Stomach (tissue), 9 donors: Measurements from ENCODE around the gene GPRIN1. TPM values are rescaled to one million over a fixed set of nuclear protein-coding genes. Genes with fewer than 3 reads are reported as not detected.

Source experiments
- DNase-seq, 2 donors: peaks; one replicate each; pipeline versions ENCODE4 v3.0.0 to v3.0.0-alpha.2; 2013 to 2019
- H3K27ac ChIP-seq, 5 donors: fragments of 200-600 bp in 4 of 5; sonication (generic) in 4 of 5; one replicate each; pipeline ENCODE4 v1.5.1; 2013 to 2019; ENCODE audit warnings: mild to moderate bottlenecking in 1 of 5, moderate library complexity in 1 of 5
- H3K27me3 ChIP-seq, 3 donors: fragments of 200-600 bp; sonication (generic); one replicate each; pipeline ENCODE4 v1.5.1; 2017 to 2019; ENCODE audit warnings: mixed run types in 1 of 3
- H3K36me3 ChIP-seq, 4 donors: fragments of 200-600 bp; sonication (generic); 1 replicate in 3 of 4; 2 replicates in 1 of 4; pipeline ENCODE4 v1.5.1; 2016 to 2019
- H3K4me1 ChIP-seq, 4 donors: fragments of 200-600 bp; sonication (generic); one replicate each; pipeline ENCODE4 v1.5.1; 2016 to 2019
- H3K4me3 ChIP-seq, 4 donors: fragments of 200-600 bp; sonication (generic) in 3 of 4; one replicate each; pipeline ENCODE4 v1.5.1; 2016 to 2019; ENCODE audit warnings: mild to moderate bottlenecking in 1 of 4
- H3K9me3 ChIP-seq, 4 donors: fragments of 200-600 bp; sonication (generic); one replicate each; pipeline ENCODE4 v1.5.1; 2016 to 2019
- CTCF ChIP-seq, 7 experiments: fragments of 450-650 bp in 4 of 7; fragments of 200-600 bp in 3 of 7; sonication (generic) in 3 of 7; IDR thresholded peaks; one replicate each; pipeline ENCODE4 v1.5.1; 2016 to 2019; ENCODE audit warnings: antibody characterized with exemption in 7 of 7, control low read depth in 2 of 7, mild to moderate bottlenecking in 1 of 7
- EP300 ChIP-seq: sonication (generic); formaldehyde crosslinking; IDR thresholded peaks from one replicate; pipeline ENCODE4 v1.6.1; 2017; ENCODE audit warnings: antibody characterized with exemption
- POLR2A ChIP-seq, 4 donors: fragments of 450-650 bp; IDR thresholded peaks; one replicate each; pipeline ENCODE4 v1.6.1; 2016; ENCODE audit warnings: antibody characterized with exemption in 4 of 4, control low read depth in 2 of 4, mild to moderate bottlenecking in 1 of 4, moderate library complexity in 1 of 4
- POLR2AphosphoS5 ChIP-seq, 3 donors: sonication (generic); formaldehyde crosslinking; IDR thresholded peaks; one replicate each; pipeline ENCODE4 v1.6.1; 2016; ENCODE audit warnings: antibody characterized with exemption in 3 of 3
- WGBS, 5 donors: extraction: QIAGEN DNeasy Blood & Tissue Kit in 3 of 5; methylation state at CpG; one replicate each; pipeline versions ENCODE4 v1.1.5 to v1.1.7; 2013 to 2018; 5-methylcytosine and 5-hydroxymethylcytosine counted together
- intact Hi-C: fragments of 100-400 bp; cut with DNase I; formaldehyde crosslinking; loops from one replicate; pipeline ENCODE4 v1.15.1; 2023; ENCODE audit warnings: low total_unique reads
- polyA plus RNA-seq, 3 donors: library from polyadenylated mRNA; stranded (reverse); fragments of 200-250 nt; gene quantifications; one replicate each; pipeline ENCODE4 v1.2.3, GENCODE V29; 2013
- total RNA-seq, 5 donors: library from RNA; depleted of rRNA; stranded (reverse); fragments of >200 nt; gene quantifications; one replicate each; pipeline versions ENCODE4 v1.1.0 to v1.2.3, GENCODE V29; 2014 to 2016
- donor health status: healthy with polysubstance abuse.
- donor health status: Bipolar disorder and iron deficiency.
- donor health status: healthy.

Gene GPRIN1
- total and polyA plus RNA-seq, 8 donors, result 0.30 to 1.4 (median 0.59) TPM; not detected in 2

DNA sequence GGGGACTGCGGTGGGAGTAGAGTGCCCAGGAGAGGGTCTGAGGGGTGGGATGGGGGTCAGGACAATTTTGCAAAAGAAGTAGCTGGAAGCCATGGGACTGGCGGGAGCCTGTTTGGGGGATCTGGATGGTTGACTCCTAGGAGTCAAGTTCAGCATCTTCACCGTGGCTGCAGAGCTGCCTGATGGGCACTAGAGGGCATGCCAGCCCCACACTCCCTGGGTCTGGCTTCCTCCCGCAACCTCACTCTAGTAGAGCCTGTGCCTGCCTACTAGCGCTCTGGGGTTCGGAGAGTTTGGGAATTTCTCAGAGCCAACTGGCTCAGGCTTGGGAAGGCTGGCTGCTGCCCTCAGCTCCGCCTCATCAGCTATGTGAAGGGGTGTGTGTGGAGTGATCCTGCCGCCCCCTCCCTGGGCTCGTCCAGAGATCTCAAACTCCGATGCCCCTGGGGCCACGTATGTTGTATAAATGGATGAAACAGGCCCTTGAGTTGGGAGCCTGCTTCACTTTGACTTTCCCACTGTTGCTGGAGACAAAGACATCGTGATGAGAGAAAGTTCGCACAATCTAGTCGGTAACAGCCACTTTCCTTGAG, 48.1 kb upstream of the GPRIN1 start:
- H3K36me3 ChIP-seq, result peaks cover 0 to 48% (median 47%) of the 10 kb centered on the region in 4 donors
- peak overlapping the region in 2 of 5 donors; percentile 32 to 37 for H3K27ac ChIP-seq
- peak; percentile 72 to 87 for DNase-seq
- 49 to 73% (median 53%) methylated on average over 6 to 14 of the region's 14 CpGs for WGBS, 5 donors
- H3K4me3 ChIP-seq, result no peak overlapping the region
- H3K27me3 ChIP-seq, result peaks cover 0 to 20% (median 7%) of the 10 kb centered on the region in 3 donors
- H3K4me1 ChIP-seq, result peaks cover 10 to 43% (median 28%) of the 10 kb centered on the region in 4 donors
- H3K9me3 ChIP-seq, result no peaks in the 10 kb centered on the region
- TF ChIP-seq POLR2A (IDR thresholded peaks at IDR 0.05), result no peak
- peak in 5 of 7 experiments; percentile 41 to 81 (median 69) for TF ChIP-seq CTCF (IDR thresholded peaks at IDR 0.05)
- intact Hi-C loops, result no loop called here

- H3K27me3 ChIP-seq, result peaks cover 0 to 7% (median 0%) of the 10 kb centered on the region in 3 donors
- H3K27ac ChIP-seq, result no peak overlapping the region
- DNase-seq, result no peak
- no peaks in the 10 kb centered on the region for H3K9me3 ChIP-seq
- peaks cover 14 to 52% (median 28%) of the 10 kb centered on the region in 4 donors for H3K4me1 ChIP-seq
- H3K36me3 ChIP-seq, result peaks cover 0 to 59% (median 56%) of the 10 kb centered on the region in 4 donors
- WGBS, 5 donors, result 85 to 91% (median 88%) methylated on average over 8 to 13 of the region's 13 CpGs
- no peak for TF ChIP-seq POLR2A (IDR thresholded peaks at IDR 0.05)
- no peak for TF ChIP-seq POLR2AphosphoS5 (IDR thresholded peaks at IDR 0.05)
- TF ChIP-seq EP300, result no peak
- no peak for TF ChIP-seq CTCF (IDR thresholded peaks at IDR 0.05)
- no peak overlapping the region for H3K4me3 ChIP-seq
- intact Hi-C loops, result no loop called here
Observed at GRCh38 chr5:176656467-176656990, 46.6 kb upstream of the GPRIN1 start.

GRCh38 chr5:176654856-176655255, 44.9 kb upstream of the GPRIN1 start:
- intact Hi-C loops, result no loop called here
- Histone ChIP-seq H3K27ac (no peak overlapping the region), H3K27me3 (no peaks in the 10 kb centered on the region), H3K9me3 (no peaks in the 10 kb centered on the region), H3K4me3 (no peak overlapping the region), H3K4me1 (peaks cover 14 to 56% (median 20%) of the 10 kb centered on the region in 4 donors), H3K36me3 (peaks cover 0 to 59% (median 56%) of the 10 kb centered on the region in 4 donors)
- no peak for TF ChIP-seq POLR2AphosphoS5 (IDR thresholded peaks at IDR 0.05)
- TF ChIP-seq CTCF (IDR thresholded peaks at IDR 0.05), result no peak
- TF ChIP-seq POLR2A (IDR thresholded peaks at IDR 0.05), result no peak
- no peak for TF ChIP-seq EP300
- 84 to 94% (median 94%) methylated on average over 13 to 14 of the region's 14 CpGs; no CpG with 5 or more reads in 1 of the 5 donors for WGBS, 5 donors
- no peak for DNase-seq

DNA sequence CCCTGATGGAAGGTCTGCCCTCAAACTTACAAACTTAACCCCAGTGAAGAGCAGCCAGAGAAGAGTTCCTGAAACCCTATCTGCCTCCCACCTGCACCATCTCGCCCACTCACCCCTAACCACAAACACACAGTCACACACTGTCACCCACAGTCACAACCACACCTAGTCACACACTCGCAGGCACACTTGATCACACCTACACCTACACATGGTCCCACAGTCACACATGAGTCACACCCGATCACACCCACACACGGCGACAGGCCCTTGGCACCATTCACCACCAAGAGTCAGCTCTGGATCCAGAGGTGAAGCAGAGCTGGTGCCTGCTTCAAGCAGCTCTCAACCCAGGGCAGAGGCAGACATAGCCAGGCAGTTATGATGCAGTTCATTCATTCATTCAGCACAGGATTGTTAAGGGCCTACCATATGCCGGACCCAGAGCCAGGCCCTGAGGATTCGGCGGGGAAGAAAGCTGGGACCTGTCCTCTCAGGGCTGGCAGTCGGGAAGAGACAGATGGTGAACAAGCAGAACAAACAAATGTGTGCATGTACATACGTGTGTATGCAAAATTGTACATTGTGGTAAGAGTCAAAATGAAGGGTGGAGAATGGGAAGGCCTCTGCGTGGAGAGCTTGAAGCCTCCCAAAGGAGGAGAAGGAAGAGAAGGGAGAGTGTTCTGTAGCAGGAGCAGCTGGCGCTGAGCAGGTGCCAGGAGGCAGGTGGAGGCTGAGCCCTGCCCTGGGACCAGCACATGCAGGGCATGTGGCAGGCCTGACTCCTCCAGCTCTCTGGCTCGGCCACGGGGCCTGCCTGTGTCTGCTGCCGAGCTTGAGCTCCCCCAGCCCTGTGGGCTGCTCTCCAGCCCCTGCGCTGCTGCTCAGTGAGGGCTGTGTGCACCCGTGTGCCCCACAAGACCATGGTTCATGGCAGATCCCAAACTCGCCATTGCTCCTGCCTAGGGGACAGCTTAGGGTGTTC, 43.7 kb upstream of the GPRIN1 start:
- intact Hi-C loops, result no loop called here
- TF ChIP-seq POLR2A (IDR thresholded peaks at IDR 0.05), result no peak
- no peak for TF ChIP-seq EP300
- no peak for TF ChIP-seq CTCF (IDR thresholded peaks at IDR 0.05)
- no peak for TF ChIP-seq POLR2AphosphoS5 (IDR thresholded peaks at IDR 0.05)
- WGBS, 5 donors, result 74 to 84% (median 78%) methylated on average over 18 of the region's 18 CpGs
- Histone ChIP-seq H3K9me3 (no peaks in the 10 kb centered on the region), H3K27ac (peak overlapping the region in 1 of 5 donors; percentile 25), H3K36me3 (peaks cover 0 to 59% (median 56%) of the 10 kb centered on the region in 4 donors), H3K4me1 (peaks cover 13 to 57% (median 19%) of the 10 kb centered on the region in 4 donors), H3K27me3 (no peaks in the 10 kb centered on the region), H3K4me3 (no peak overlapping the region)
- peak in 1 of 2 donors; percentile 37 for DNase-seq
